ENCODE data around the gene HP1BP3.

Gene HP1BP3

GRCh38 chr1:20709868-20710267 lies 77.2 kb downstream of the HP1BP3 start:
- H3K27me3 ChIP-seq (ENCODE audit: insufficient read depth, poor library complexity, severe bottlenecking): no peaks in the 10 kb centered on the region
- DNase-seq (ENCODE audit: low spot score) (no peak), ATAC-seq (ENCODE audit: low read depth) (no peak)
- no peaks in the 10 kb centered on the region for H3K9me3 ChIP-seq (ENCODE audit: severe bottlenecking)
- no peak for TF ChIP-seq CTCF (IDR thresholded peaks at IDR 0.05; ENCODE audit: poor library complexity, severe bottlenecking)
- H3K4me3 ChIP-seq (ENCODE audit: severe bottlenecking): no peak overlapping the region
- H3K4me1 ChIP-seq (ENCODE audit: insufficient read depth, poor library complexity, severe bottlenecking): no peaks in the 10 kb centered on the region
- no peak overlapping the region for H3K27ac ChIP-seq (ENCODE audit: poor library complexity, severe bottlenecking)
- no peaks in the 10 kb centered on the region for H3K36me3 ChIP-seq (ENCODE audit: low read depth)

GRCh38 chr1:20708891-20709290 lies 78.2 kb downstream of the HP1BP3 start:
- H3K36me3 ChIP-seq (ENCODE audit: low read depth): no peaks in the 10 kb centered on the region
- no peak overlapping the region for H3K27ac ChIP-seq (ENCODE audit: poor library complexity, severe bottlenecking)
- no peaks in the 10 kb centered on the region for H3K4me1 ChIP-seq (ENCODE audit: insufficient read depth, poor library complexity, severe bottlenecking)
- no peak for DNase-seq (ENCODE audit: low spot score)
- no peak for TF ChIP-seq CTCF (IDR thresholded peaks at IDR 0.05; ENCODE audit: poor library complexity, severe bottlenecking)
- no peaks in the 10 kb centered on the region for H3K27me3 ChIP-seq (ENCODE audit: insufficient read depth, poor library complexity, severe bottlenecking)
- no peaks in the 10 kb centered on the region for H3K9me3 ChIP-seq (ENCODE audit: severe bottlenecking)
- no peak overlapping the region for H3K4me3 ChIP-seq (ENCODE audit: severe bottlenecking)
- ATAC-seq (ENCODE audit: low read depth): no peak

DNA sequence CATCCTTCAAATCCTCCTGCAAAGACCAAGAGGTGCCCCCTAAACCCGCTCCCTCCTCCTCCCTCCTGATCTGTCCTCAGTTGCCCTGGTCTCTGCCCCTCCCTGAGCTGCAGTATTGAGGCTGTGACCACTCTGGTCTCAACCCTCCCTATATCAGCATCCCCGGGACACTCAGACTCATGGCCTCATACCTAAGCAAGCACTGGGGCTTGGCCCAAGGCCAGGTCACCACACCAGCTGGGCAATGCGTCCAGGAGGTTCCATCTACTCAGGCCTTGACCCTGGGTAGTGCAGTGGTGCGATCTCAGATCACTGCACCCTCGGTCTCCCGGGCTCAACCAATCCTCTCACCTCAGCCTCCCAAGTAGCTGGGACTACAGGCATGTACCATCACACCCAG lies 79.0 kb downstream of the HP1BP3 start:
- no peak for TF ChIP-seq CTCF (IDR thresholded peaks at IDR 0.05; ENCODE audit: poor library complexity, severe bottlenecking)
- Histone ChIP-seq H3K27ac (ENCODE audit: poor library complexity, severe bottlenecking) (no peak overlapping the region), H3K4me1 (ENCODE audit: insufficient read depth, poor library complexity, severe bottlenecking) (no peaks in the 10 kb centered on the region), H3K4me3 (ENCODE audit: severe bottlenecking) (no peak overlapping the region), H3K9me3 (ENCODE audit: severe bottlenecking) (no peaks in the 10 kb centered on the region), H3K36me3 (ENCODE audit: low read depth) (no peaks in the 10 kb centered on the region), H3K27me3 (ENCODE audit: insufficient read depth, poor library complexity, severe bottlenecking) (no peaks in the 10 kb centered on the region)
- ATAC-seq (ENCODE audit: low read depth) (no peak), DNase-seq (ENCODE audit: low spot score) (no peak)

DNA sequence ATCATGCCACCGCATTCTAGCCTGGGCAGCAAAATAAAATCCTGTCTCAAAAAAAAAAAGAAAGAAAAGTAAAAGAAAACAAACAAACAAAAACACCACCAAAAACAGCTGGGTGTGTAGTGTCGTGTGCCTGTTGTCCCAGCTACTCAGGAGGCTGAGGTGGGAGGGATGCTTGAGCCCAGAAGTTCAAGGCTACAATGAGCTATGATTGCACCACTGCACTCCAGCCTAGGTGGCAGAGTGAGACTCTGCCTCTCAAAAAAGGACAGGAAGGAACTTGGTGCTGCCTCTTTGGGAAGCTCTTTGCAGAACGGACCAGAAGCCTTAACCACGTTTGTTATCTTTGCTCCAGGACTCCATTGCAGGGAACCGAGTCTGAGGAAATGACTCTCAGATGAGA lies 80.3 kb downstream of the HP1BP3 start:
- ATAC-seq (ENCODE audit: low read depth): no peak
- Histone ChIP-seq H3K27ac (ENCODE audit: poor library complexity, severe bottlenecking) (no peak overlapping the region), H3K9me3 (ENCODE audit: severe bottlenecking) (no peaks in the 10 kb centered on the region), H3K27me3 (ENCODE audit: insufficient read depth, poor library complexity, severe bottlenecking) (no peaks in the 10 kb centered on the region), H3K4me3 (ENCODE audit: severe bottlenecking) (no peak overlapping the region), H3K4me1 (ENCODE audit: insufficient read depth, poor library complexity, severe bottlenecking) (no peaks in the 10 kb centered on the region), H3K36me3 (ENCODE audit: low read depth) (no peaks in the 10 kb centered on the region)
- DNase-seq (ENCODE audit: low spot score): no peak
- no peak for TF ChIP-seq CTCF (IDR thresholded peaks at IDR 0.05; ENCODE audit: poor library complexity, severe bottlenecking)

- ATAC-seq (ENCODE audit: low read depth): no peak
- DNase-seq (ENCODE audit: low spot score): no peak
- Histone ChIP-seq H3K9me3 (ENCODE audit: severe bottlenecking) (no peaks in the 10 kb centered on the region), H3K4me1 (ENCODE audit: insufficient read depth, poor library complexity, severe bottlenecking) (no peaks in the 10 kb centered on the region), H3K27ac (ENCODE audit: poor library complexity, severe bottlenecking) (no peak overlapping the region), H3K4me3 (ENCODE audit: severe bottlenecking) (no peak overlapping the region), H3K36me3 (ENCODE audit: low read depth) (no peaks in the 10 kb centered on the region), H3K27me3 (ENCODE audit: insufficient read depth, poor library complexity, severe bottlenecking) (no peaks in the 10 kb centered on the region)
- TF ChIP-seq CTCF (IDR thresholded peaks at IDR 0.05; ENCODE audit: poor library complexity, severe bottlenecking): no peak
Measured at GRCh38 chr1:20705203-20705755, 81.8 kb downstream of the HP1BP3 start.

Data from RWPE2 (cell line).